Cardiac muscle cell (in vitro differentiated cells and primary cell): Measurements from ENCODE around the gene DNAJC6. TPM values are rescaled to one million over a fixed set of nuclear protein-coding genes. Genes with fewer than 3 reads are reported as not detected.

Source experiments
- DNase-seq, 2 donors: peaks; one replicate each; pipeline versions ENCODE4 v3.0.0 to v3.0.0-alpha.2; 2010 to 2017; ENCODE audit warnings: low read depth in 1 of 2, low spot score in 1 of 2
- H3K27ac ChIP-seq: fragments of 200-600 bp; sonication (generic); 2 replicates; pipeline ENCODE4 v1.5.1; 2016
- H3K27me3 ChIP-seq: fragments of 200-600 bp; sonication (generic); 2 replicates; pipeline ENCODE4 v1.6.0; 2016; ENCODE audit warnings: control low read depth
- H3K36me3 ChIP-seq: fragments of 200-600 bp; sonication (generic); 2 replicates; pipeline ENCODE4 v1.5.1; 2016; ENCODE audit warnings: control low read depth
- H3K4me1 ChIP-seq: fragments of 200-600 bp; sonication (generic); 2 replicates; pipeline ENCODE4 v1.8.1; 2017; ENCODE audit warnings: low read depth, mild to moderate bottlenecking, mixed run types
- H3K4me3 ChIP-seq: fragments of 200-600 bp; sonication (generic); 2 replicates; pipeline ENCODE4 v1.5.1; 2016; ENCODE audit warnings: mild to moderate bottlenecking
- H3K9me3 ChIP-seq: fragments of 200-600 bp; sonication (generic); 2 replicates; pipeline ENCODE4 v1.5.1; 2017; ENCODE audit warnings: low read depth, mild to moderate bottlenecking, control low read depth
- polyA plus RNA-seq: library from polyadenylated mRNA; unstranded; fragments of >200 nt; fragmentation: Nextera tagmentation; extraction: Ambion mirVana; gene quantifications from 2 replicates; pipeline ENCODE4 v1.2.1, GENCODE V29; 2016
- total RNA-seq: library from RNA; depleted of rRNA; stranded (reverse); fragments of >200 nt; gene quantifications from 2 replicates; pipeline ENCODE4 v1.2.3, GENCODE V29; 2016
- TF ChIP-seq, protein P1 (sequence below): IDR thresholded peaks from 2 replicates; pipeline ENCODE4 v1.5.1; 2012; ENCODE audit warnings: low read depth, mild to moderate bottlenecking, low read length

The DNAJC6 gene
- total and polyA plus RNA-seq, 2 experiments from 2014 or later = 26.0 to 54.5 TPM

GRCh38 chr1:65412984-65413375 lies 103.6 kb downstream of the DNAJC6 start:
- Histone ChIP-seq H3K27ac (no peak overlapping the region), H3K9me3 (no peaks in the 10 kb centered on the region), H3K36me3 (peaks cover 38% of the 10 kb centered on the region), H3K4me1 (no peaks in the 10 kb centered on the region), H3K4me3 (no peak overlapping the region), H3K27me3 (no peaks in the 10 kb centered on the region)
- TF ChIP-seq, protein P1, sequence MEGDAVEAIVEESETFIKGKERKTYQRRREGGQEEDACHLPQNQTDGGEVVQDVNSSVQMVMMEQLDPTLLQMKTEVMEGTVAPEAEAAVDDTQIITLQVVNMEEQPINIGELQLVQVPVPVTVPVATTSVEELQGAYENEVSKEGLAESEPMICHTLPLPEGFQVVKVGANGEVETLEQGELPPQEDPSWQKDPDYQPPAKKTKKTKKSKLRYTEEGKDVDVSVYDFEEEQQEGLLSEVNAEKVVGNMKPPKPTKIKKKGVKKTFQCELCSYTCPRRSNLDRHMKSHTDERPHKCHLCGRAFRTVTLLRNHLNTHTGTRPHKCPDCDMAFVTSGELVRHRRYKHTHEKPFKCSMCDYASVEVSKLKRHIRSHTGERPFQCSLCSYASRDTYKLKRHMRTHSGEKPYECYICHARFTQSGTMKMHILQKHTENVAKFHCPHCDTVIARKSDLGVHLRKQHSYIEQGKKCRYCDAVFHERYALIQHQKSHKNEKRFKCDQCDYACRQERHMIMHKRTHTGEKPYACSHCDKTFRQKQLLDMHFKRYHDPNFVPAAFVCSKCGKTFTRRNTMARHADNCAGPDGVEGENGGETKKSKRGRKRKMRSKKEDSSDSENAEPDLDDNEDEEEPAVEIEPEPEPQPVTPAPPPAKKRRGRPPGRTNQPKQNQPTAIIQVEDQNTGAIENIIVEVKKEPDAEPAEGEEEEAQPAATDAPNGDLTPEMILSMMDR = no peak
- DNase-seq = no peak

DNA sequence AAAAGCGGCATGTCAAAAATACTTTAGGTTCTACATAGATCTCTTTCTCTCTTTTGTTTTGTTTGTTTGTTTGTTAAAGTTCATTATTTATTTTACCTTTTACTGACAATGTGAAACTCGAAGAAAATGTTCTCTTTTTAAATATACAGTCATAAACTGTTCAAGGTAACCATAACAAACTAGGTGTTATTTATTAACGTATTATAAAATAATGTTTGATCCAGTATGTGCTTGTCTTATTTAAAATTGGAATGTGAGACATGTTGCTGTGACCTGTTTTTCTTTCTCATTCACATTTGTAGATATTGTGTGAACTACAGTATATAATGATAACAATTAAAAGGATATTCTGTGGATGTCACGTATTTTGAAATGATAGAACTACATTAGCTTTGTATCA lies 105.2 kb downstream of the DNAJC6 start:
- Histone ChIP-seq H3K27ac (no peak overlapping the region), H3K4me1 (peaks cover 6% of the 10 kb centered on the region), H3K27me3 (no peaks in the 10 kb centered on the region), H3K36me3 (peaks cover 27% of the 10 kb centered on the region), H3K4me3 (no peak overlapping the region), H3K9me3 (no peaks in the 10 kb centered on the region)
- TF ChIP-seq, protein P1 = no peak
- no peak for DNase-seq

- Histone ChIP-seq H3K27ac (no peak overlapping the region), H3K27me3 (no peaks in the 10 kb centered on the region), H3K4me3 (no peak overlapping the region), H3K36me3 (peaks cover 12% of the 10 kb centered on the region), H3K9me3 (no peaks in the 10 kb centered on the region), H3K4me1 (peaks cover 9% of the 10 kb centered on the region)
- TF ChIP-seq, protein P1 = no peak
- no peak for DNase-seq
These were observed 107.4 kb downstream of the DNAJC6 start for GRCh38 chr1:65416767-65417166.

DNA sequence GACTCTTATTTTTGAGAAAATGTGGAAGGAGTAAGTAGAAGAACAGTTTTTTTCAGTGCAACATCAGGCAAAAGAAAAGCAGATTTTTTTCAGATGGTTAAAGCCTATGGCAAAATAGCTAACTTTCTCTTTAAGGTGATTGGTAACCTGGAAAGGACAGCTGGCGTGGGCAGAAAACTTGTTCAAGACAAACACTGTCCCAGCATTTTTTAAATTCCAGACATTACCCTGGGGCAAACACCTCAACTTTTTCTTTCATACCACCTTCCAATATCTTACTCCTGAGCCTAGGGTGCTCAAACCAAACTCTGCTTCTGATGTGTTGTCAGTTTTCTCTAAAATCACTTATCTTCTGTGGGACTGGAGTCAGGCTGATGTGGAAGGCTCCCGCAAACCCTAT lies 108.4 kb downstream of the DNAJC6 start:
- peaks cover 19% of the 10 kb centered on the region for H3K4me1 ChIP-seq
- no peaks in the 10 kb centered on the region for H3K27me3 ChIP-seq
- TF ChIP-seq, protein P1 = no peak
- peaks cover 12% of the 10 kb centered on the region for H3K36me3 ChIP-seq
- no peak overlapping the region for H3K4me3 ChIP-seq
- H3K9me3 ChIP-seq = no peaks in the 10 kb centered on the region
- H3K27ac ChIP-seq = peak overlapping the region; percentile 74
- no peak for DNase-seq

GRCh38 chr1:65418522-65419185 lies 109.3 kb downstream of the DNAJC6 start:
- Histone ChIP-seq H3K9me3 (no peaks in the 10 kb centered on the region), H3K4me3 (no peak overlapping the region), H3K4me1 (peaks cover 19% of the 10 kb centered on the region), H3K27me3 (no peaks in the 10 kb centered on the region), H3K27ac (peak overlapping the region; percentile 74), H3K36me3 (peaks cover 5% of the 10 kb centered on the region)
- no peak for DNase-seq
- TF ChIP-seq, protein P1 = no peak
